ENCODE results near the gene UGT1A8.

Gene UGT1A8

DNA sequence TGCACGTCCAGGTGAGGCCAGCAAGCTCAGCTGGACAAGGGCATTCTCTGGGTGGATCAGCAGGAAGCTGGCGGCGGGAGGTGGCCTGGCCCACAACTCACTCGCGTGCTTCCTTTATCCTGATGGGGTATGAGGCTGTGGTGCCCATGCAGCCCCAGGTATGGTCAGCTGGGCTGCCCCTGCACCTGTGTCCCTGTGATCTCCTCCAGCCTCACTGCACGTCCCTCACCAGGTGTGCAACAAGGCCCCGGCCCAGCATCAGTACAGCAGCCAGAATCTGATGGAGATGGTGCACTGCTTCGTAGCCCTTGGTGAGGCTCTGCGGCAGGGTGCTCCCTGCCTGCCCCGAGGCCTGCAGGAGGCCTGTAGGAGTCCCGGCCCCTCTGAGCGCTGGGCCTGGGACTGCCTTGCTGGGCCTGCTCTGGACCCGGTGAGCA is 178.3 kb downstream of the UGT1A8 start:
- Histone ChIP-seq H3K27ac (replicated peaks) (no peak overlapping the region), H3K27me3 (ENCODE audit: insufficient read depth, poor library complexity, severe bottlenecking) (no peaks in the 10 kb centered on the region)
- TF ChIP-seq SPI1 (IDR thresholded peaks at IDR 0.05; ENCODE audit: borderline replicate concordance, low read depth) (no peak), POLR2AphosphoS5 (IDR thresholded peaks at IDR 0.05; ENCODE audit: low read depth) (no peak), GABPA (IDR thresholded peaks at IDR 0.05; ENCODE audit: low read depth) (no peak)
- TF ChIP-seq, protein P1, sequence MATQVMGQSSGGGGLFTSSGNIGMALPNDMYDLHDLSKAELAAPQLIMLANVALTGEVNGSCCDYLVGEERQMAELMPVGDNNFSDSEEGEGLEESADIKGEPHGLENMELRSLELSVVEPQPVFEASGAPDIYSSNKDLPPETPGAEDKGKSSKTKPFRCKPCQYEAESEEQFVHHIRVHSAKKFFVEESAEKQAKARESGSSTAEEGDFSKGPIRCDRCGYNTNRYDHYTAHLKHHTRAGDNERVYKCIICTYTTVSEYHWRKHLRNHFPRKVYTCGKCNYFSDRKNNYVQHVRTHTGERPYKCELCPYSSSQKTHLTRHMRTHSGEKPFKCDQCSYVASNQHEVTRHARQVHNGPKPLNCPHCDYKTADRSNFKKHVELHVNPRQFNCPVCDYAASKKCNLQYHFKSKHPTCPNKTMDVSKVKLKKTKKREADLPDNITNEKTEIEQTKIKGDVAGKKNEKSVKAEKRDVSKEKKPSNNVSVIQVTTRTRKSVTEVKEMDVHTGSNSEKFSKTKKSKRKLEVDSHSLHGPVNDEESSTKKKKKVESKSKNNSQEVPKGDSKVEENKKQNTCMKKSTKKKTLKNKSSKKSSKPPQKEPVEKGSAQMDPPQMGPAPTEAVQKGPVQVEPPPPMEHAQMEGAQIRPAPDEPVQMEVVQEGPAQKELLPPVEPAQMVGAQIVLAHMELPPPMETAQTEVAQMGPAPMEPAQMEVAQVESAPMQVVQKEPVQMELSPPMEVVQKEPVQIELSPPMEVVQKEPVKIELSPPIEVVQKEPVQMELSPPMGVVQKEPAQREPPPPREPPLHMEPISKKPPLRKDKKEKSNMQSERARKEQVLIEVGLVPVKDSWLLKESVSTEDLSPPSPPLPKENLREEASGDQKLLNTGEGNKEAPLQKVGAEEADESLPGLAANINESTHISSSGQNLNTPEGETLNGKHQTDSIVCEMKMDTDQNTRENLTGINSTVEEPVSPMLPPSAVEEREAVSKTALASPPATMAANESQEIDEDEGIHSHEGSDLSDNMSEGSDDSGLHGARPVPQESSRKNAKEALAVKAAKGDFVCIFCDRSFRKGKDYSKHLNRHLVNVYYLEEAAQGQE (IDR thresholded peaks at IDR 0.05; ENCODE audit: insufficient replicate concordance, low read depth), result no peak
- TF ChIP-seq, protein P2, sequence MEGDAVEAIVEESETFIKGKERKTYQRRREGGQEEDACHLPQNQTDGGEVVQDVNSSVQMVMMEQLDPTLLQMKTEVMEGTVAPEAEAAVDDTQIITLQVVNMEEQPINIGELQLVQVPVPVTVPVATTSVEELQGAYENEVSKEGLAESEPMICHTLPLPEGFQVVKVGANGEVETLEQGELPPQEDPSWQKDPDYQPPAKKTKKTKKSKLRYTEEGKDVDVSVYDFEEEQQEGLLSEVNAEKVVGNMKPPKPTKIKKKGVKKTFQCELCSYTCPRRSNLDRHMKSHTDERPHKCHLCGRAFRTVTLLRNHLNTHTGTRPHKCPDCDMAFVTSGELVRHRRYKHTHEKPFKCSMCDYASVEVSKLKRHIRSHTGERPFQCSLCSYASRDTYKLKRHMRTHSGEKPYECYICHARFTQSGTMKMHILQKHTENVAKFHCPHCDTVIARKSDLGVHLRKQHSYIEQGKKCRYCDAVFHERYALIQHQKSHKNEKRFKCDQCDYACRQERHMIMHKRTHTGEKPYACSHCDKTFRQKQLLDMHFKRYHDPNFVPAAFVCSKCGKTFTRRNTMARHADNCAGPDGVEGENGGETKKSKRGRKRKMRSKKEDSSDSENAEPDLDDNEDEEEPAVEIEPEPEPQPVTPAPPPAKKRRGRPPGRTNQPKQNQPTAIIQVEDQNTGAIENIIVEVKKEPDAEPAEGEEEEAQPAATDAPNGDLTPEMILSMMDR (IDR thresholded peaks at IDR 0.05; ENCODE audit: insufficient read depth, low read length), result no peak

DNA sequence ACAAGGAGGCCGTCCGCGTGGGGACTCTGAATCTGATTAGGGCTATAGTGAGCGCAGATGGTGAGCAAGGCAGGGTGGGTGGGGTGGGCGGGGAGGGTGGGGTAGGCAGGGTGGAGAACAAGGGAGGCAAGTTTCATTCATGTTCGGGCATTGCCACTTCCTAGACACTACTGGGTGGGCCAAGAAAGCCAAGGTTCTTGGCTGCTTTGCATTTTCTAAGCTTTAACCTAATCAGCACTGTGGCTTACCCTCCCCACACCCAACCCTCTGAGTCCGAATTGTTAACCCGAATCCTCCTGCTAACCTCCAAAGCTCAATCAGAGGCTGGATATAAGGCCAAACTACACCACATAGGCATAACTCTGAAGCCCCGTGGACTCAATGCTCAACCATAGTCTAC is 178.8 kb downstream of the UGT1A8 start:
- no peak for DNase-seq (ENCODE audit: low read depth in 1 of 2, low spot score in 1 of 2)
- no peak overlapping the region for H3K27ac ChIP-seq (replicated peaks)
- no peak for TF ChIP-seq POLR2AphosphoS5 (IDR thresholded peaks at IDR 0.05; ENCODE audit: low read depth)
- TF ChIP-seq, protein P1 (IDR thresholded peaks at IDR 0.05; ENCODE audit: insufficient replicate concordance, low read depth), result no peak
- TF ChIP-seq GABPA (IDR thresholded peaks at IDR 0.05; ENCODE audit: low read depth), result no peak
- TF ChIP-seq, protein P2 (IDR thresholded peaks at IDR 0.05; ENCODE audit: insufficient read depth, low read length), result no peak
- no peak for TF ChIP-seq SPI1 (IDR thresholded peaks at IDR 0.05; ENCODE audit: borderline replicate concordance, low read depth)
- no peaks in the 10 kb centered on the region for H3K27me3 ChIP-seq (ENCODE audit: insufficient read depth, poor library complexity, severe bottlenecking)
- no peak overlapping the region for H3K4me3 ChIP-seq (replicated peaks; ENCODE audit: insufficient read depth, low read length)

More for the DNA sequence above, 178.3 kb downstream of the UGT1A8 start:
- DNase-seq (ENCODE audit: low read depth in 1 of 2, low spot score in 1 of 2), result no peak
- H3K4me3 ChIP-seq (replicated peaks; ENCODE audit: insufficient read depth, low read length), result no peak overlapping the region

DNA sequence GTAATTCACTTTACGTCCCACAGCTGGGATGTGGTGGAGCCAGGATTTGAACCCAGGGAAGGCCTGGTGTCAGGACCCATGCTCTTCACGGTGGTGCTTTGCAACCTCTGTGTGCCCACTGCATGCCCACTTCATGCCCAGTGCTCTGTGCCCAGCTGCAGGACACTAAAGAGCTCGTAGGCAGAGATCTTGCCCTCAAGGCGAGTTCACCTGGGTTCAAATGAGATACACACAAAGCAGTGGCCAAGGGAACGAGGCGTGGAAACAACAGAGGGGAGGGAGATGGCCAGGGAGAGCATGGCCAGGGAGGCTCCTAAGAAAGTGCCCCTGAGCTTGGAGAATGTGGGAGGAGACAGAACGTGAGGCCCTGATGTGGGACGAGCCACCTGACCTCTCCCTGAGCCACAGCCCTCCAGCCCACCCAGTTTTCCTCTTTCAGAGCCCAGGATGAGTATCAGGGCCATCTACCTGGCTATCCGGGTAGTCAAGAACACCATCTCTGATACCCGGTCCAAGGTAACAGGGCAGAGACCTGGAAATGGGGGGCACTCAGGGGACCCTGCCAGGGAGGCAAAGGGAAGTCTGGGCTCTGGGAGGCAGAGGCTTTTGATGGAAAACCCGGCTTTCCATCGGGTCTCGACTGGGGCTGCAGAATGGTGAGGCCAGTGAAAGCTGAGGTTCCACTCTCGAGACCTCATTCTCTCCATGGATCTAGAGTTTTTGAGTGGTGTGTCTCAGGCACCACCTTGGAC is 181.1 kb downstream of the UGT1A8 start:
- TF ChIP-seq SPI1 (IDR thresholded peaks at IDR 0.05; ENCODE audit: borderline replicate concordance, low read depth) (no peak), GABPA (IDR thresholded peaks at IDR 0.05; ENCODE audit: low read depth) (no peak), POLR2AphosphoS5 (IDR thresholded peaks at IDR 0.05; ENCODE audit: low read depth) (no peak)
- TF ChIP-seq, protein P1 (IDR thresholded peaks at IDR 0.05; ENCODE audit: insufficient replicate concordance, low read depth), result no peak
- TF ChIP-seq, protein P2 (IDR thresholded peaks at IDR 0.05; ENCODE audit: insufficient read depth, low read length), result no peak
- no peak for DNase-seq (ENCODE audit: low read depth in 1 of 2, low spot score in 1 of 2)
- Histone ChIP-seq H3K4me3 (replicated peaks; ENCODE audit: insufficient read depth, low read length) (no peak overlapping the region), H3K27me3 (ENCODE audit: insufficient read depth, poor library complexity, severe bottlenecking) (no peaks in the 10 kb centered on the region), H3K27ac (replicated peaks) (no peak overlapping the region)

All from HL-60 (cell line).